ENCODE measurements around the gene FSTL4.

FSTL4 gene

GRCh38 chr5:133278317-133278716 lies 334.0 kb downstream of the FSTL4 start:
- DNase-seq: no peak

GRCh38 chr5:133277744-133278143 lies 334.6 kb downstream of the FSTL4 start:
- DNase-seq: no peak

- DNase-seq: no peak
These were observed 336.2 kb downstream of the FSTL4 start for GRCh38 chr5:133276171-133276570.

GRCh38 chr5:133275631-133276030 lies 336.7 kb downstream of the FSTL4 start:
- no peak for DNase-seq

- DNase-seq: no peak
These were observed 337.8 kb downstream of the FSTL4 start for GRCh38 chr5:133274597-133274935.

- DNase-seq: no peak
These were observed 338.4 kb downstream of the FSTL4 start for GRCh38 chr5:133273661-133274596.

- no peak for DNase-seq
These were observed 340.0 kb downstream of the FSTL4 start for GRCh38 chr5:133272345-133272744.

- DNase-seq: no peak
These were observed 340.7 kb downstream of the FSTL4 start for GRCh38 chr5:133271606-133272005.

GRCh38 chr5:133269691-133270090 lies 342.6 kb downstream of the FSTL4 start:
- DNase-seq: no peak

GRCh38 chr5:133267601-133268000 lies 344.7 kb downstream of the FSTL4 start:
- no peak for DNase-seq

GRCh38 chr5:133266966-133267365 lies 345.4 kb downstream of the FSTL4 start:
- no peak for DNase-seq

GRCh38 chr5:133266527-133266878 lies 345.8 kb downstream of the FSTL4 start:
- DNase-seq: no peak

GRCh38 chr5:133265720-133266526 lies 346.4 kb downstream of the FSTL4 start:
- no peak for DNase-seq

- no peak for DNase-seq
These were observed 347.1 kb downstream of the FSTL4 start for GRCh38 chr5:133265257-133265656.

- DNase-seq: no peak
These were observed 349.7 kb downstream of the FSTL4 start for GRCh38 chr5:133262690-133263089.

- DNase-seq: no peak
These were observed 350.3 kb downstream of the FSTL4 start for GRCh38 chr5:133261993-133262392.

- no peak for DNase-seq
These were observed 351.6 kb downstream of the FSTL4 start for GRCh38 chr5:133260715-133261114.

GRCh38 chr5:133259199-133259997 lies 352.9 kb downstream of the FSTL4 start:
- no peak for DNase-seq

- DNase-seq: no peak
These were observed 354.4 kb downstream of the FSTL4 start for GRCh38 chr5:133257977-133258376.

- no peak for DNase-seq
These were observed 356.1 kb downstream of the FSTL4 start for GRCh38 chr5:133256276-133256675.

- no peak for DNase-seq
These were observed 357.5 kb downstream of the FSTL4 start for GRCh38 chr5:133254803-133255202.

- no peak for DNase-seq
These were observed 358.7 kb downstream of the FSTL4 start for GRCh38 chr5:133253671-133254070.

- DNase-seq: no peak
These were observed 359.3 kb downstream of the FSTL4 start for GRCh38 chr5:133253070-133253469.
